ENCODE results near the gene PTPMT1.

GRCh38 chr11:47606731-47607130, 41.3 kb downstream of the PTPMT1 start:
- no peak for TF ChIP-seq CTCF (IDR thresholded peaks at IDR 0.05)
- TF ChIP-seq POLR2A (IDR thresholded peaks at IDR 0.05), result no peak
